ENCODE data around the gene MPHOSPH10.

DNA sequence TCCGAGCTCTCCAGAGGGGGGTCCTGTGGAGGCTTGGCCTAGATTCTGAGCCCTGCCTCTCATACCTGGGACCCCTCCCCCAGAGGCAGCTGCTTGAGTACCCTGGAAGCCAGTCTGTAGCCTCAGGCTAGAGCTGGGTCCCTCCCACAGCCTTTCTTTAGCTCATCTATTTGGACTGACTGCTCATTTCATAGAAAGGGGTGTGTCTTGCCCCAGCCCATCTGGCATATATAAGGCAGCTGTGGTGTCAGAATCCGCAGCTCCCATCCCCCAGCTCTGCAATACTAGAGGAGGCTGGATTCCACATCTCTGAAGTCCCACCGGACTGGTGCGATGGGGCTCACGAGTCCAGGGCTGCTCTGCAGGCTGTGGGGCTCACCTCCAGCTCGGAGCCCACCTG, 26.1 kb downstream of the MPHOSPH10 start:
- no peak for TF ChIP-seq CTCF (conservative IDR thresholded peaks at IDR 0.05; ENCODE audit: low read depth, low read length)
- TF ChIP-seq MXI1 (IDR thresholded peaks at IDR 0.05; ENCODE audit: borderline replicate concordance, low read depth, low read length) = no peak
- no peak for TF ChIP-seq RAD21 (IDR thresholded peaks at IDR 0.05; ENCODE audit: low read length)
- TF ChIP-seq MAZ (IDR thresholded peaks at IDR 0.05; ENCODE audit: borderline replicate concordance, low read depth, low read length) = no peak
- TF ChIP-seq, protein P1, sequence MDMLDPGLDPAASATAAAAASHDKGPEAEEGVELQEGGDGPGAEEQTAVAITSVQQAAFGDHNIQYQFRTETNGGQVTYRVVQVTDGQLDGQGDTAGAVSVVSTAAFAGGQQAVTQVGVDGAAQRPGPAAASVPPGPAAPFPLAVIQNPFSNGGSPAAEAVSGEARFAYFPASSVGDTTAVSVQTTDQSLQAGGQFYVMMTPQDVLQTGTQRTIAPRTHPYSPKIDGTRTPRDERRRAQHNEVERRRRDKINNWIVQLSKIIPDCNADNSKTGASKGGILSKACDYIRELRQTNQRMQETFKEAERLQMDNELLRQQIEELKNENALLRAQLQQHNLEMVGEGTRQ (IDR thresholded peaks at IDR 0.05; ENCODE audit: low read depth, low read length) = no peak
- TF ChIP-seq BHLHE40 (IDR thresholded peaks at IDR 0.05; ENCODE audit: low read depth, low read length) = no peak
